ENCODE measurements around the gene LIPM.
A peak's percentile ranks its signal among the peaks of the same experiment; 100 is the strongest.

Gene LIPM

GRCh38 chr10:88788924-88789323 lies 13.6 kb upstream of the LIPM start:
- Histone ChIP-seq H3F3A (ENCODE audit: insufficient read depth, low read length) (no peaks in the 10 kb centered on the region), H3K9ac (ENCODE audit: low read length) (no peak overlapping the region), H3K27me3 (replicated peaks; ENCODE audit: insufficient read depth, low read length) (no peaks in the 10 kb centered on the region), H2AFZ (ENCODE audit: low read length) (no peak overlapping the region), H3K9me2 (replicated peaks; ENCODE audit: insufficient read depth, low read length) (no peaks in the 10 kb centered on the region), H3K27ac (ENCODE audit: low read length) (no peak overlapping the region), H3K9me3 (replicated peaks; ENCODE audit: insufficient read depth, low read length) (no peaks in the 10 kb centered on the region), H4K20me1 (ENCODE audit: insufficient read depth, low read length) (no peaks in the 10 kb centered on the region), H3K4me1 (ENCODE audit: low read length) (peaks cover 8% of the 10 kb centered on the region), H3K4me3 (ENCODE audit: low read length) (no peak overlapping the region), H3K79me2 (ENCODE audit: low read length) (no peaks in the 10 kb centered on the region), H3K36me3 (replicated peaks; ENCODE audit: insufficient read depth, low read length) (no peaks in the 10 kb centered on the region), H3K4me2 (ENCODE audit: low read depth, low read length) (no peak overlapping the region)
- no peak for DNase-seq
- TF ChIP-seq EZH2 (optimal IDR thresholded peaks at IDR 0.05; ENCODE audit: low read depth, low read length) (no peak), CTCF (IDR thresholded peaks at IDR 0.05; ENCODE audit: low read length) (no peak), EZH2phosphoT487 (IDR thresholded peaks at IDR 0.05; ENCODE audit: low read length) (no peak)

DNA sequence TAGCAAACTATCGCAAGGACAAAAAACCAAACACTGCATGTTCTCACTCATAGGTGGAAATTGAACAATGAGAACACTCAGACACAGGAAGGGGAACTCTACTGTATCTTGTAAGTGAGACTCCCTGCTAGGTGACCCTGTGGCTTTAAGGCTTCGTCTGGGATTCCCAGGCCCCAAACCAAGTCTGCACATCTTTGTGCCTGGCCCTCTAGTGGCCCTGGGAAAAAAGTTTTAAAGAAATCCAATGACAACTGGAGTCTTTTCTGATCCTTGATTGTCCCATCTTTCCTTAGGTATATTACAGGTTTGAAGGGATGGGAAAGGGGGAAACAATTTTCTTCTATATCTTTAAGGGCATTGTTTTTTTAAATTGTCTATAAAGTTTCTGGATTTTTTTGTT lies 10.6 kb upstream of the LIPM start:
- peak; percentile 52 for DNase-seq
- no peak overlapping the region for H3K27ac ChIP-seq (ENCODE audit: low read length)

DNA sequence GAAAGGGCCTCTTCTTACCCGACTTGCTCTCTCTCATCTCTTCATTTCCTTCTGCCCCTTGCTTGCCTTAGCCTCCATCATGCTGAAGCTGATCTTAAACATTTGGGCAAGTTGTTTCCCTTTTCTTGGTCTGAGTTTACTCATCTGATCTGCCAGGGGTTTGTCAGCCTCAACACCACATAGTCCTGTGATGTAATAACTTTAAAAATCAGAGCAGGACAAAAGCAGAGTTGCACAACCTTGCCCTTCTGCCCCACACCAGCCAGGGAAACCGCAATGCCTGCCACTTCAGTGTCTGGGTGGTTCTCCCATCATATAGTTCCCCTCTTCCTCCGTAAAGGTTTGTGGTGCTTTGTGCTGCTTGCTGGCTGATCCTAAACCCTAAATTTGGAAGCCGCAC lies 9.9 kb upstream of the LIPM start:
- Histone ChIP-seq H3K4me2 (ENCODE audit: low read depth, low read length) (no peak overlapping the region), H2AFZ (ENCODE audit: low read length) (no peak overlapping the region)
- DNase-seq: no peak

More for the DNA sequence above, 10.6 kb upstream of the LIPM start:
- Histone ChIP-seq H3K9me2 (replicated peaks; ENCODE audit: insufficient read depth, low read length) (no peaks in the 10 kb centered on the region), H3K4me3 (ENCODE audit: low read length) (no peak overlapping the region), H3K79me2 (ENCODE audit: low read length) (no peaks in the 10 kb centered on the region), H3K36me3 (replicated peaks; ENCODE audit: insufficient read depth, low read length) (no peaks in the 10 kb centered on the region), H4K20me1 (ENCODE audit: insufficient read depth, low read length) (no peaks in the 10 kb centered on the region), H3K9ac (ENCODE audit: low read length) (no peak overlapping the region), H2AFZ (ENCODE audit: low read length) (no peak overlapping the region), H3K4me2 (ENCODE audit: low read depth, low read length) (no peak overlapping the region), H3K9me3 (replicated peaks; ENCODE audit: insufficient read depth, low read length) (no peaks in the 10 kb centered on the region), H3K4me1 (ENCODE audit: low read length) (peaks cover 6% of the 10 kb centered on the region; the same call in 1 of the 2 replicates), H3K27me3 (replicated peaks; ENCODE audit: insufficient read depth, low read length) (no peaks in the 10 kb centered on the region), H3F3A (ENCODE audit: insufficient read depth, low read length) (no peaks in the 10 kb centered on the region)
- TF ChIP-seq CTCF (IDR thresholded peaks at IDR 0.05; ENCODE audit: low read length) (peak; percentile 56), EZH2 (optimal IDR thresholded peaks at IDR 0.05; ENCODE audit: low read depth, low read length) (no peak)

More for the DNA sequence above, 9.9 kb upstream of the LIPM start:
- Histone ChIP-seq H3K4me3 (ENCODE audit: low read length) (no peak overlapping the region), H3F3A (ENCODE audit: insufficient read depth, low read length) (no peaks in the 10 kb centered on the region), H3K9ac (ENCODE audit: low read length) (no peak overlapping the region), H3K79me2 (ENCODE audit: low read length) (no peaks in the 10 kb centered on the region), H3K36me3 (replicated peaks; ENCODE audit: insufficient read depth, low read length) (no peaks in the 10 kb centered on the region), H3K9me2 (replicated peaks; ENCODE audit: insufficient read depth, low read length) (no peaks in the 10 kb centered on the region), H3K9me3 (replicated peaks; ENCODE audit: insufficient read depth, low read length) (no peaks in the 10 kb centered on the region), H4K20me1 (ENCODE audit: insufficient read depth, low read length) (no peaks in the 10 kb centered on the region), H3K4me1 (ENCODE audit: low read length) (peaks cover 6% of the 10 kb centered on the region; the same call in 1 of the 2 replicates), H3K27ac (ENCODE audit: low read length) (no peak overlapping the region), H3K27me3 (replicated peaks; ENCODE audit: insufficient read depth, low read length) (no peaks in the 10 kb centered on the region)
- TF ChIP-seq EZH2 (optimal IDR thresholded peaks at IDR 0.05; ENCODE audit: low read depth, low read length) (no peak), CTCF (IDR thresholded peaks at IDR 0.05; ENCODE audit: low read length) (no peak), EZH2phosphoT487 (IDR thresholded peaks at IDR 0.05; ENCODE audit: low read length) (no peak)
